Type B pancreatic cell (in vitro differentiated cells): ENCODE data around the gene FCHO1. TPM values are rescaled to one million over a fixed set of nuclear protein-coding genes. Genes with fewer than 3 reads are reported as not detected.
A peak's percentile ranks its signal among the peaks of the same experiment; 100 is the strongest.
"Not testable (repeated sequence)": the region's sequence is repeated elsewhere in the genome, so short reads cannot be mapped to it uniquely, and the experiment has no call there.

Experiments used
- DNase-seq: peaks from one replicate; pipeline ENCODE4 v3.0.0; 2021; ENCODE audit warnings: mixed read lengths; ENCODE audit not compliant: unreplicated experiment; ENCODE audit errors: extremely low spot score
- H3K27ac Mint-ChIP-seq: 2 replicates; pipeline ENCODE4 v1.8.0; 2021; ENCODE audit warnings: mild to moderate bottlenecking, mixed read lengths
- H3K27me3 Mint-ChIP-seq: 2 replicates; pipeline ENCODE4 v1.8.0; 2021; ENCODE audit warnings: mixed read lengths
- H3K36me3 Mint-ChIP-seq: 2 replicates; pipeline ENCODE4 v1.8.0; 2021; ENCODE audit warnings: mixed read lengths
- H3K4me1 Mint-ChIP-seq: one replicate; pipeline ENCODE4 v1.8.0; 2021; ENCODE audit warnings: mixed read lengths; ENCODE audit not compliant: unreplicated experiment
- H3K4me3 Mint-ChIP-seq: 2 replicates; pipeline ENCODE4 v1.8.0; 2021; ENCODE audit warnings: mild to moderate bottlenecking, mixed read lengths
- H3K9me3 Mint-ChIP-seq: 2 replicates; pipeline ENCODE4 v1.8.0; 2021; ENCODE audit warnings: mixed read lengths
- CTCF ChIP-seq: fragments of 200-600 bp; sonication (generic); conservative IDR thresholded peaks from 2 replicates; pipeline ENCODE4 v1.5.0; 2021; ENCODE audit warnings: antibody characterized with exemption, mild to moderate bottlenecking
- total RNA-seq: library from RNA; stranded (reverse); gene quantifications from 2 replicates; pipeline ENCODE4 v1.2.1, GENCODE V29; 2021; ENCODE audit warnings: low replicate concordance

Gene FCHO1
- total RNA-seq, 1 donor from 2014 or later = 4.4 TPM

- Mint-ChIP-seq H3K27ac (no peak overlapping the region), H3K9me3 (no peaks in the 10 kb centered on the region), H3K4me1 (peaks cover 9% of the 10 kb centered on the region), H3K4me3 (no peak overlapping the region), H3K36me3 (no peaks in the 10 kb centered on the region), H3K27me3 (peaks cover 11% of the 10 kb centered on the region)
- no peak for TF ChIP-seq CTCF
- DNase-seq = no peak
Measured at GRCh38 chr19:17775991-17776803, 24.9 kb downstream of the FCHO1 start.

GRCh38 chr19:17777840-17778239, 26.6 kb downstream of the FCHO1 start:
- not testable (repeated sequence) for DNase-seq, H3K4me1 Mint-ChIP-seq, H3K9me3 Mint-ChIP-seq, H3K27ac Mint-ChIP-seq, H3K36me3 Mint-ChIP-seq, H3K4me3 Mint-ChIP-seq
- H3K27me3 Mint-ChIP-seq = peaks cover 11% of the 10 kb centered on the region

- Mint-ChIP-seq H3K4me1 (peaks cover 9% of the 10 kb centered on the region), H3K27ac (no peak overlapping the region), H3K36me3 (no peaks in the 10 kb centered on the region), H3K9me3 (no peaks in the 10 kb centered on the region), H3K4me3 (peak overlapping the region; percentile 61), H3K27me3 (peaks cover 11% of the 10 kb centered on the region)
- no peak for TF ChIP-seq CTCF
- DNase-seq = no peak
Measured at GRCh38 chr19:17778251-17778967, 27.1 kb downstream of the FCHO1 start.

- TF ChIP-seq CTCF = no peak
- H3K9me3 Mint-ChIP-seq = no peaks in the 10 kb centered on the region
Measured at GRCh38 chr19:17778968-17779929, 28.0 kb downstream of the FCHO1 start.

GRCh38 chr19:17780781-17781180, 29.5 kb downstream of the FCHO1 start:
- H3K4me1 Mint-ChIP-seq = peaks cover 10% of the 10 kb centered on the region
- DNase-seq = no peak
- TF ChIP-seq CTCF = no peak
- H3K27me3 Mint-ChIP-seq = peaks cover 6% of the 10 kb centered on the region
- no peaks in the 10 kb centered on the region for H3K36me3 Mint-ChIP-seq
- H3K4me3 Mint-ChIP-seq = no peak overlapping the region
- no peak overlapping the region for H3K27ac Mint-ChIP-seq
- no peaks in the 10 kb centered on the region for H3K9me3 Mint-ChIP-seq

More at GRCh38 chr19:17778968-17779929, 28.0 kb downstream of the FCHO1 start:
- Mint-ChIP-seq H3K36me3 (no peaks in the 10 kb centered on the region), H3K4me3 (peak overlapping the region; percentile 61), H3K4me1 (peaks cover 11% of the 10 kb centered on the region), H3K27ac (peak overlapping the region; percentile 36), H3K27me3 (peaks cover 11% of the 10 kb centered on the region)
- no peak for DNase-seq

GRCh38 chr19:17783721-17784120, 32.4 kb downstream of the FCHO1 start:
- not testable (repeated sequence) for H3K27ac Mint-ChIP-seq

More at GRCh38 chr19:17783721-17784120, 32.4 kb downstream of the FCHO1 start:
- not testable (repeated sequence) for H3K36me3 Mint-ChIP-seq, H3K9me3 Mint-ChIP-seq, DNase-seq, H3K4me3 Mint-ChIP-seq, H3K27me3 Mint-ChIP-seq
- H3K4me1 Mint-ChIP-seq = peaks cover 10% of the 10 kb centered on the region
